Fibroblast of skin of right quadriceps (primary cell): ENCODE measurements around the gene CALB2.
A peak's percentile ranks its signal among the peaks of the same experiment; 100 is the strongest.

Source experiments
- DNase-seq: peaks from one replicate; pipeline ENCODE4 v3.0.0-alpha.2; 2013

CALB2 gene

DNA sequence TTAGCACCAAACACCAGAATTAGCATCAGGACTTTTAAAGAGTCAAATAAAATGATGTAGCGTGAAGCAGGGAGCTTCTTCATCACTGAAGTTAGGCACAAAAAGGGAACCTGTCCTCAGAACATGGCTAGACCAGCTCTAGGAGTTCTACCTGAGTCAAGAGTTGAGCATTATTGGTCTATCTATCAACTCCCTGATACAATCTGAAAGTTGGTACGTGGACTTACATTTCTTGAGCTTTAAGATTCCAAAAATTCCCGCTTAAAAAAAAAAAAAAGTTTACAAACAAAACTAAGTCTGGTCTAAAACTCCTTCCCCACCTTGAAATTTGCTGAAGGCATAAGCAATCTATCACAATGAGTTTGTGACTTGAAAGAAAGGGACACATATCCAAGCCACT, 71.1 kb downstream of the CALB2 start:
- no peak for DNase-seq

DNA sequence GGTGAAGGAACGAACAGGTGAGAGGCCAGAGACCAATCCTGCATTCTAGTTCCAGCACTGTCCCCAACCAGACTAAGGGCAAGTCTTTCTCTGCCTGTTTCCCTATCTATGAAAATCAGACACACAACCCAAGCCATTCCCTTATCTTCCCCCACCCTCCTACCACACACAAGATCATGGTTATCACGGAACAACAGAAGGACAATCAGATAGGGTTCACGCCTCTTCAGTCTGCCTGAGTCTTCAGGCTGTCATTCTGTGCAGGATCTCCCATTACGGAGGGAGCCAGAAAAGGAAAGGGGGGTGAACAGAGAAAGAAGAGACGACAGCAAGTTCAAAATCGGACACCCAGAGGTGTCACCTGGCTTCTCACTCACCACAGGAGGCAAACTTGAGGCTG, 72.2 kb downstream of the CALB2 start:
- DNase-seq: no peak

DNA sequence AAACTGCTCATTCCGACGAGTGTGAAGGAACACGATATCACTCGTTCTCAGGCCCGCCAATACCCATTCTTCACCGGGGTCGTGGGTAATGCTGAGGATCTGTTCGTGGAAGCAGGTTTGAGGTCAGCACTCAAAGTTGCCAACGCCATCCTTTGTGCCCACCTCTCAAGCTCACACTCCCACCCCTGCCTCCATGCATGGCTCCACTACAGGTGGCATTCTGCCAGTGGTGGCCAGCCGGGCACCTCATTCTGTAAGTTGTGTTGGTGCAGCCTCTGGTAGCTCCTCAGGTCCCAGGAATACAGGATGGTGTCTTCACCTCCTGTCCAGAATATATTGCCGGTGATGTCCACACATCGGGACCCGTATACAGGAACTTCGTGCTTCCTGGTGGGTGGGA, 72.7 kb downstream of the CALB2 start:
- DNase-seq: no peak

DNA sequence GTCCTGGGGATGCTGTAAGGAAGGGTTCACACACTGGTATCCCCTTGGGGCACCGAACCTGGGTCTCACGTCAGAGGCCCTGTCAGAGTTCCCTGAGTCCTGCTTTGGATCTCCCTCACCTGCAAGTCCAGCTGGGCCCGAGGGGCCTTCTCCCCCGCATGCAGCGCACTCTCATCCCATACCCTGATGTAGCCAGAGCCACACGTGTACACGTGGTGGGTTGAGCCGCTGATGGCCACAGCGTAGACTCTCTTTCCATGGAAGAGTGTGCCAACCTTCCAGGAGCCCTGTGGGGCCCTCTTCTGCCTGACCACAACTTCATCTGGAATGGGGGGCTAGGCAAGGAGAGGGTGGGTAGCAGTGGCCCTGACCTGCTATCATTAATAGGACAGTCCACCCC, 73.5 kb downstream of the CALB2 start:
- no peak for DNase-seq

DNA sequence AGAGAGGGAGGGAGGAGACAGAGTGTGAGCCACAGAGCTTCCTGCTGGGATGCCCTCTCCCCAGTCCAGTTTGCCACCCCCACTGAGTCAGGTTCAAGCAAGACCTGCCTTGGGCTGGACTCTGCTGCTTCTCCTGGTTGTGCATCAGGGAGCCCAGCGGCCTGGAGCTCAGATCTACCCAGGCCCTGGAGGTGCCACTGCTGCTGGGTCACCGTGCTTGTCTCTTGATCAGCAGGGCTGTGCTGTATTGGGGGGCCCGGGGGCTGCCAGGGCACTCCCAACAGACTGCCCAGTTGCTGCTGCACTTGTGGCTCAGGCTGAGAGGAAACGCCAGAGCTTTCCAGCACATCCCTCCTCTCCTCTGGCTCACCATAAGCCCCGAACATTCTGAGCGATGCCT, 74.4 kb downstream of the CALB2 start:
- DNase-seq: no peak

DNA sequence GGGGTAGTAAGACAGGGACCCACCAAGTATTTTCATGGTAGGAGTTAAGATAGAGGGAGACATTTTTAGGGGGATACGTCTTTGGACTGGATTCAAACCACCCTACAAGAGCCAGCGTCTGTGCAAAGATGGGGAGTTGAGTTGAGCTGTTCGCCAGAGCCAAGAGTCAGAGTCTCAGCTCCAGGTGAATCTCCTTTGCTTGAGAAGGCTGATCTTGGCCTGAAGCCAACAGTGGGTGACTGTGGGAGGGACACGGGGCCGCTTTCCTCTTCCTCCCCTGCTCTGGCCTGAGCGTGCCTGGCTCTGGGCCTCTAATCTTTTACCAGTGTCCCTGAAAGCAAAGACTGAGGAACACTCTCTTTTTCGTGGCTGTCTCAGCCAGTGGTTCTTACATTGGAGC, 78.0 kb downstream of the CALB2 start:
- DNase-seq: no peak

DNA sequence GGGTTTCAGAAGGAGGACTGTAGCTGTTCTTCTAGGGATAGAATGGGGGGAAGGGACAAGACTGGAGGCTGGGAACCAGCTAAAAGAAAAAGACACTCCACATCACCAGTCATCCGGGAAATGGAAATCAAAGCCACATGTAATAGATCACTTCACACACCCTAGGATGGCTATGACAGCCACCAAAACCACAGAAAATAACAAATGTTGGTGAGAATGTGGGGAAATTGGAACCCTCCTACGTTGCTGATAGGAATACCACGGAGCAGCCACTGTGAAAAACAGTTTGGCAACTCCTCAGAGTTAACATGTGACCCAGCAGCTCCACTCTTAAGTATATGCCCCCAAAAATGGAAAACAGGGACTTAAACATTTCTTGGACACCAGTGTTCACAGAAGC, 81.0 kb downstream of the CALB2 start:
- peak; percentile 32 for DNase-seq
